ENCODE measurements around the gene POLR2E. TPM values are rescaled to one million over a fixed set of nuclear protein-coding genes. Genes with fewer than 3 reads are reported as not detected.
A peak's percentile ranks its signal among the peaks of the same experiment; 100 is the strongest.

Gene POLR2E
- polyA plus RNA-seq, 1 donor from 2014 or later: 172 TPM

GRCh38 chr19:1064661-1065605 lies 30.2 kb downstream of the POLR2E start:
- Histone ChIP-seq H3K9me2 (ENCODE audit: insufficient read depth, low read length) (no peaks in the 10 kb centered on the region), H3K36me3 (ENCODE audit: insufficient read depth, low read length) (no peaks in the 10 kb centered on the region), H3K4me3 (ENCODE audit: low read length) (no peak overlapping the region), H3K27ac (ENCODE audit: low read length) (no peak overlapping the region), H3K79me2 (replicated peaks; ENCODE audit: insufficient read depth, low read length) (no peaks in the 10 kb centered on the region), H2AFZ (ENCODE audit: low read depth, low read length) (no peak overlapping the region), H3F3A (ENCODE audit: insufficient read depth, low read length, poor library complexity, severe bottlenecking) (no peaks in the 10 kb centered on the region), H3K9ac (ENCODE audit: low read length) (no peak overlapping the region), H4K20me1 (ENCODE audit: insufficient read depth) (no peaks in the 10 kb centered on the region), H3K9me3 (ENCODE audit: low read length) (no peaks in the 10 kb centered on the region), H3K27me3 (ENCODE audit: insufficient read depth, low read depth, low read length) (peaks cover 28% of the 10 kb centered on the region), H3K4me2 (ENCODE audit: low read length) (no peak overlapping the region)
- TF ChIP-seq CTCF (IDR thresholded peaks at IDR 0.05; ENCODE audit: poor library complexity, severe bottlenecking) (peak; percentile 59), TAF1 (IDR thresholded peaks at IDR 0.05; ENCODE audit: low read depth) (no peak)

- H3F3A ChIP-seq (ENCODE audit: insufficient read depth, low read length, poor library complexity, severe bottlenecking): no peaks in the 10 kb centered on the region
- H3K36me3 ChIP-seq (ENCODE audit: insufficient read depth, low read length): no peaks in the 10 kb centered on the region
- TF ChIP-seq CTCF (IDR thresholded peaks at IDR 0.05; ENCODE audit: poor library complexity, severe bottlenecking): no peak
- TF ChIP-seq REST (IDR thresholded peaks at IDR 0.05; ENCODE audit: borderline replicate concordance): no peak
- TF ChIP-seq TAF1 (IDR thresholded peaks at IDR 0.05; ENCODE audit: low read depth): no peak
- TF ChIP-seq SMC3 (conservative IDR thresholded peaks at IDR 0.05; ENCODE audit: poor library complexity): no peak
- no peak for TF ChIP-seq MXI1 (conservative IDR thresholded peaks at IDR 0.05; ENCODE audit: poor library complexity, severe bottlenecking)
- no peak for TF ChIP-seq RAD21 (conservative IDR thresholded peaks at IDR 0.05)
- no peak for TF ChIP-seq EP300 (conservative IDR thresholded peaks at IDR 0.05; ENCODE audit: poor library complexity, severe bottlenecking)
- TF ChIP-seq POLR2AphosphoS5 (IDR thresholded peaks at IDR 0.05): no peak
- no peak for TF ChIP-seq EZH2 (IDR thresholded peaks at IDR 0.05; ENCODE audit: borderline replicate concordance, insufficient read depth, low read length, poor library complexity, severe bottlenecking)
- no peaks in the 10 kb centered on the region for H4K20me1 ChIP-seq (ENCODE audit: insufficient read depth)
- H3K9ac ChIP-seq (ENCODE audit: low read length): no peak overlapping the region
- no peak overlapping the region for H3K4me3 ChIP-seq (ENCODE audit: low read length)
- no peak overlapping the region for H2AFZ ChIP-seq (ENCODE audit: low read depth, low read length)
- no peaks in the 10 kb centered on the region for H3K9me3 ChIP-seq (ENCODE audit: low read length)
- H3K79me2 ChIP-seq (replicated peaks; ENCODE audit: insufficient read depth, low read length): no peaks in the 10 kb centered on the region
- H3K4me2 ChIP-seq (ENCODE audit: low read length): no peak overlapping the region
- H3K27me3 ChIP-seq (ENCODE audit: insufficient read depth, low read depth, low read length): peaks cover 22% of the 10 kb centered on the region
- no peaks in the 10 kb centered on the region for H3K9me2 ChIP-seq (ENCODE audit: insufficient read depth, low read length)
- no peak overlapping the region for H3K27ac ChIP-seq (ENCODE audit: low read length)
Observed at GRCh38 chr19:1063909-1064660, 31.1 kb downstream of the POLR2E start.
